ENCODE data around the gene BLM. TPM values are rescaled to one million over a fixed set of nuclear protein-coding genes. Genes with fewer than 3 reads are reported as not detected.

The BLM gene
- polyA plus RNA-seq, 1 donor (not counting 4 experiments of a cell fraction or from before 2014, with no cell fraction given): 4.4 TPM

DNA sequence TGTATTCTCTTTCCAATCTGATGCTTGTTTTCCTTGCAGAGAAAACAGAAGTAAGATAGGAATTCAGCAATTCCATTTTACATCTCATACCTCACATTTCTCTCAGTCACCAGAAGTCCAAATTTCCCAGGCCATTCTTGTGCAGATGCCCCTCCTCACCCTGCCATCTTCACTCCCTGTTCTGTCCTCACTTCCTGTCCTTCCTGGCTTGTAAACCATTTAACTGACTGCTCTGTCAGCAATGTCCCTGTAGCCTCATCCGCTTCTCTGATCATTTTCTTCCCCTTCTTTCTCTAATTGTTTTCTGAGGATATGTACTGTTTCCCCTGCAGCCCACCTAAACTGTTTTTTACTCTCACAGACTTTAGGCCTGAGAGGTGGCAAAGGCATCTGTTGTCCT is 40.3 kb downstream of the BLM start:
- Histone ChIP-seq H3K79me2 (ENCODE audit: control insufficient read depth, insufficient read depth, low read length) (no peaks in the 10 kb centered on the region), H3K9me3 (ENCODE audit: control insufficient read depth, low read depth, low read length) (no peaks in the 10 kb centered on the region), H3K4me3 (ENCODE audit: control insufficient read depth in 2 of 3, extremely low read depth in 1 of 3, insufficient read depth in 2 of 3, low read depth in 1 of 3, low read length in 3 of 3) (no peak overlapping the region), H4K20me1 (ENCODE audit: control insufficient read depth, extremely low read depth, insufficient read depth, low read length) (no peaks in the 10 kb centered on the region), H3K9ac (ENCODE audit: control insufficient read depth, extremely low read depth, insufficient read depth, low read length) (no peak overlapping the region), H2AFZ (ENCODE audit: control insufficient read depth, low read length) (no peak overlapping the region), H3K4me1 (ENCODE audit: control insufficient read depth, extremely low read depth, insufficient read depth, low read length) (no peaks in the 10 kb centered on the region), H3K4me2 (ENCODE audit: control insufficient read depth, extremely low read depth, insufficient read depth, low read depth, low read length) (no peak overlapping the region), H3K27ac (ENCODE audit: control insufficient read depth, insufficient read depth, low read length) (no peak overlapping the region), H3K9me1 (ENCODE audit: control insufficient read depth, extremely low read depth, insufficient read depth, low read length) (no peaks in the 10 kb centered on the region), H3K36me3 (ENCODE audit: control insufficient read depth in 2 of 2, extremely low read depth in 1 of 2, insufficient read depth in 2 of 2, low read length in 2 of 2) (peaks cover 0 to 13% of the 10 kb centered on the region in 2 experiments), H3K27me3 (ENCODE audit: control insufficient read depth, extremely low read depth, insufficient read depth, low read length) (no peaks in the 10 kb centered on the region)
- dilution Hi-C loops (cut with MboI; ENCODE audit: extremely low pct_ligation_motif_present, low sequenced_read_pairs): no loop called here
- TF ChIP-seq, protein P1, sequence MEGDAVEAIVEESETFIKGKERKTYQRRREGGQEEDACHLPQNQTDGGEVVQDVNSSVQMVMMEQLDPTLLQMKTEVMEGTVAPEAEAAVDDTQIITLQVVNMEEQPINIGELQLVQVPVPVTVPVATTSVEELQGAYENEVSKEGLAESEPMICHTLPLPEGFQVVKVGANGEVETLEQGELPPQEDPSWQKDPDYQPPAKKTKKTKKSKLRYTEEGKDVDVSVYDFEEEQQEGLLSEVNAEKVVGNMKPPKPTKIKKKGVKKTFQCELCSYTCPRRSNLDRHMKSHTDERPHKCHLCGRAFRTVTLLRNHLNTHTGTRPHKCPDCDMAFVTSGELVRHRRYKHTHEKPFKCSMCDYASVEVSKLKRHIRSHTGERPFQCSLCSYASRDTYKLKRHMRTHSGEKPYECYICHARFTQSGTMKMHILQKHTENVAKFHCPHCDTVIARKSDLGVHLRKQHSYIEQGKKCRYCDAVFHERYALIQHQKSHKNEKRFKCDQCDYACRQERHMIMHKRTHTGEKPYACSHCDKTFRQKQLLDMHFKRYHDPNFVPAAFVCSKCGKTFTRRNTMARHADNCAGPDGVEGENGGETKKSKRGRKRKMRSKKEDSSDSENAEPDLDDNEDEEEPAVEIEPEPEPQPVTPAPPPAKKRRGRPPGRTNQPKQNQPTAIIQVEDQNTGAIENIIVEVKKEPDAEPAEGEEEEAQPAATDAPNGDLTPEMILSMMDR (optimal IDR thresholded peaks at IDR 0.05 in 1 of 3, IDR thresholded peaks at IDR 0.05 in 1 of 3, conservative IDR thresholded peaks at IDR 0.05 in 1 of 3; ENCODE audit: extremely low read depth in 1 of 3, insufficient read depth in 2 of 3, low read length in 3 of 3): no peak
- TF ChIP-seq EZH2 (IDR thresholded peaks at IDR 0.05; ENCODE audit: low read length): no peak
- no peak for DNase-seq (ENCODE audit: low read depth, low spot score)
- no peak for FAIRE-seq

DNA sequence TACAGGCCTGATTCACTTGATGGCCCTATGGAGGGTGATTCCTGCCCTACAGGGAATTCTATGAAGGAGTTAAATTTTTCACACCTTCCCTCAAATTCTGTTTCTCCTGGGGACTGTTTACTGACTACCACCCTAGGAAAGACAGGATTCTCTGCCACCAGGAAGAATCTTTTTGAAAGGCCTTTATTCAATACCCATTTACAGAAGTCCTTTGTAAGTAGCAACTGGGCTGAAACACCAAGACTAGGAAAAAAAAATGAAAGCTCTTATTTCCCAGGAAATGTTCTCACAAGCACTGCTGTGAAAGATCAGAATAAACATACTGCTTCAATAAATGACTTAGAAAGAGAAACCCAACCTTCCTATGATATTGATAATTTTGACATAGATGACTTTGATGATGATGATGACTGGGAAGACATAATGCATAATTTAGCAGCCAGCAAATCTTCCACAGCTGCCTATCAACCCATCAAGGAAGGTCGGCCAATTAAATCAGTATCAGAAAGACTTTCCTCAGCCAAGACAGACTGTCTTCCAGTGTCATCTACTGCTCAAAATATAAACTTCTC is 43.6 kb downstream of the BLM start:
- no peak overlapping the region for H3K9ac ChIP-seq (ENCODE audit: control insufficient read depth, extremely low read depth, insufficient read depth, low read length)
- FAIRE-seq (no peak), DNase-seq (ENCODE audit: low read depth, low spot score) (no peak)
- no peaks in the 10 kb centered on the region for H3K27me3 ChIP-seq (ENCODE audit: control insufficient read depth, extremely low read depth, insufficient read depth, low read length)
- H3K4me3 ChIP-seq (ENCODE audit: control insufficient read depth in 2 of 3, extremely low read depth in 1 of 3, insufficient read depth in 2 of 3, low read depth in 1 of 3, low read length in 3 of 3): no peak overlapping the region
- no peaks in the 10 kb centered on the region for H3K9me1 ChIP-seq (ENCODE audit: control insufficient read depth, extremely low read depth, insufficient read depth, low read length)
- H3K79me2 ChIP-seq (ENCODE audit: control insufficient read depth, insufficient read depth, low read length): no peaks in the 10 kb centered on the region
- H3K4me1 ChIP-seq (ENCODE audit: control insufficient read depth, extremely low read depth, insufficient read depth, low read length): no peaks in the 10 kb centered on the region
- no peaks in the 10 kb centered on the region for H4K20me1 ChIP-seq (ENCODE audit: control insufficient read depth, extremely low read depth, insufficient read depth, low read length)
- no peak overlapping the region for H3K4me2 ChIP-seq (ENCODE audit: control insufficient read depth, extremely low read depth, insufficient read depth, low read depth, low read length)
- TF ChIP-seq, protein P1 (optimal IDR thresholded peaks at IDR 0.05 in 1 of 3, IDR thresholded peaks at IDR 0.05 in 1 of 3, conservative IDR thresholded peaks at IDR 0.05 in 1 of 3; ENCODE audit: extremely low read depth in 1 of 3, insufficient read depth in 2 of 3, low read length in 3 of 3): no peak
- TF ChIP-seq EZH2 (IDR thresholded peaks at IDR 0.05; ENCODE audit: low read length): no peak
- peaks cover 0 to 10% of the 10 kb centered on the region in 2 experiments for H3K36me3 ChIP-seq (ENCODE audit: control insufficient read depth in 2 of 2, extremely low read depth in 1 of 2, insufficient read depth in 2 of 2, low read length in 2 of 2)
- no peaks in the 10 kb centered on the region for H3K9me3 ChIP-seq (ENCODE audit: control insufficient read depth, low read depth, low read length)
- dilution Hi-C loops (cut with MboI; ENCODE audit: extremely low pct_ligation_motif_present, low sequenced_read_pairs): no loop called here
- H2AFZ ChIP-seq (ENCODE audit: control insufficient read depth, low read length): no peak overlapping the region
- H3K27ac ChIP-seq (ENCODE audit: control insufficient read depth, insufficient read depth, low read length): no peak overlapping the region

Measured in keratinocyte (primary cell).